Renal pelvis (tissue), 12 donors: ENCODE measurements around the gene GPR35. TPM values are rescaled to one million over a fixed set of nuclear protein-coding genes. Genes with fewer than 3 reads are reported as not detected.

Experiments
- DNase-seq: peaks from one replicate; pipeline ENCODE4 v3.0.0-alpha.2; 2013
- long read RNA-seq, 16 experiments: transcript quantifications; one replicate each; lab custom pipeline, GENCODE V29; 2026
- polyA plus RNA-seq, 3 donors: library from polyadenylated mRNA; unstranded; fragments of 120-200 nt; gene quantifications; one replicate each; pipeline ENCODE4 v1.2.1, GENCODE V29; 2013; ENCODE audit not compliant: insufficient read length in 3 of 3

GPR35 gene, protein sequence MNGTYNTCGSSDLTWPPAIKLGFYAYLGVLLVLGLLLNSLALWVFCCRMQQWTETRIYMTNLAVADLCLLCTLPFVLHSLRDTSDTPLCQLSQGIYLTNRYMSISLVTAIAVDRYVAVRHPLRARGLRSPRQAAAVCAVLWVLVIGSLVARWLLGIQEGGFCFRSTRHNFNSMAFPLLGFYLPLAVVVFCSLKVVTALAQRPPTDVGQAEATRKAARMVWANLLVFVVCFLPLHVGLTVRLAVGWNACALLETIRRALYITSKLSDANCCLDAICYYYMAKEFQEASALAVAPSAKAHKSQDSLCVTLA
- polyA plus RNA-seq: 1 to 10 TPM; 1.8 to 4.2 (median 2.5) TPM
- long read RNA-seq, donor 1, partial matches to known transcripts: 0 of 1 reads
- long read RNA-seq, donor 1, other reads (novel, unspliced or antisense): 0 of 1 reads
- long read RNA-seq, donor 2: 0 reads
- long read RNA-seq, donor 3: 0 reads
- long read RNA-seq, donor 4, partial matches to known transcripts: 0 of 1 reads
- long read RNA-seq, donor 4, other reads (novel, unspliced or antisense): 0 of 1 reads
- long read RNA-seq, donor 5, partial matches to known transcripts: 0 of 3 reads
- long read RNA-seq, donor 5, other reads (novel, unspliced or antisense): 0 of 3 reads
- long read RNA-seq, donor 6, transcript GPR35-205 (1 exons, 3,821 nt): major isoform, 5 of 5 reads
- long read RNA-seq, donor 6, partial matches to known transcripts: 0 of 5 reads
- long read RNA-seq, donor 6, other reads (novel, unspliced or antisense): 0 of 5 reads
- long read RNA-seq, donor 7, partial matches to known transcripts: 0 of 2 reads
- long read RNA-seq, donor 7, other reads (novel, unspliced or antisense): 0 of 2 reads
- long read RNA-seq, donor 8, partial matches to known transcripts: 0 of 3 reads
- long read RNA-seq, donor 8, other reads (novel, unspliced or antisense): 0 of 3 reads
- long read RNA-seq, donor 9: 0 reads
- long read RNA-seq, donor 10, partial matches to known transcripts: 0 of 3 reads
- long read RNA-seq, donor 10, other reads (novel, unspliced or antisense): 0 of 3 reads
- long read RNA-seq, donor 11: 0 reads
- long read RNA-seq, donor 12, partial matches to known transcripts: 0 of 2 reads
- long read RNA-seq, donor 12, other reads (novel, unspliced or antisense): 0 of 2 reads
- long read RNA-seq, donor 13, partial matches to known transcripts: 0 of 4 reads
- long read RNA-seq, donor 13, other reads (novel, unspliced or antisense): 0 of 4 reads
- long read RNA-seq, donor 14: 0 reads
- long read RNA-seq, donor 15, transcript GPR35-205 (1 exons, 3,821 nt): major isoform, 24 of 28 reads
- long read RNA-seq, donor 15, partial matches to known transcripts: 0 of 28 reads
- long read RNA-seq, donor 15, other reads (novel, unspliced or antisense): 0 of 28 reads
- long read RNA-seq, donor 16, partial matches to known transcripts: 0 of 2 reads
- long read RNA-seq, donor 16, other reads (novel, unspliced or antisense): 0 of 2 reads

DNA sequence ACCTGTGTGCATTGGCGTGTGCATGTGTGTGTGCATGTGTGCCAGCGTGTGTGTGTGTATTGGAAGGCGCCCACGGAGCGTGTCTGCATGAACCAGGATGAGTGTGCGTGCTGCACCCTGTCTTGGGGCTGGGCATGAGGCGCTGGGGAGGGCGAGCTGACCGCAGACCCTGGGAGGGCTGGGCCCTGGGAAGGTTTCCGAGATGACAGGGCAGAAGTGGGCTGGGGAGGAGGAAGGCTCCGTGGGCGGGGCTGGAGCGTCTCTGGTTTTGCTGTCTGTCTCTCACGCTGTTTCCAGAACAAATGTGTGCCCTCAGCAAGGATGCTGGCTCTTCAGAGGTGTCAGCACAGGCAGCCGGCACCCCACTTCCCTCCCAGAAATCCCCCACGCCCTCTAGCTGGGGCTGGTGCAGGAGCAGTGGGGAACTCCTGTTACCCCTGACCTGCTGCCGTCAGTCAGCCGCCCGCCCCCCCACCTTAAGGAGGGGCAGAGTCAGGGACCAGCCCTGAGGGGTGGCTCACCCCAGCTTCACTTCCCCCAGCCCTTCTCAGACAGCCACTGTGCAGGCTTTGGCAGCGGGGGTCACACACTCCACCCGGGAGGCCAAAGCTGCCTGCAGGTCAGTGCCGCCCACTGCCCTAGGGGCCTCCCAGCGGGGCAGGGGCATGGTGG, at the start of gene GPR35:
TSS of gene GPR35 (plus strand) at position 531 of the 672 bp plus-strand sequence. CDS start 4,473 bp downstream, outside the sequence.
- no peak for DNase-seq

DNA sequence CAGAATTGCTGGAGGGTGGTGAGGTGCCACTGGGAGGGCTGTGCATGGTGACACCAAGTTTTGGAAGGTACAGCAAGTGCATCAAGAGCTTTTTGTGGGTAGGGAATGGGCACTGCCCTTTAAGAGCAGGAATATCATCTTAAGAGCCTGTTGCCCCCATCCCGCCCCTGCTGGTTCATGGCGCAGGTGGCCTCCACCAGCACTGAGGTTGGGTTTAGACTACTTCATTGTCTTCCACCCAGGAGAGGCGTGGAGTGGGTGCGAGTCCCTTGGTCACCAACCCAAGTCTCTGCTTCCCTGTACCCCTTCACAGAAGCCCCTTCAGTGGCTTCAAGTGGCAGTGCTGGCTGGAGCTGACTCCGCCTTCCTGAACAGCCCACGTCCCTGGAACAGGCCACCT, 49.2 kb upstream of the GPR35 start:
- DNase-seq: no peak

DNA sequence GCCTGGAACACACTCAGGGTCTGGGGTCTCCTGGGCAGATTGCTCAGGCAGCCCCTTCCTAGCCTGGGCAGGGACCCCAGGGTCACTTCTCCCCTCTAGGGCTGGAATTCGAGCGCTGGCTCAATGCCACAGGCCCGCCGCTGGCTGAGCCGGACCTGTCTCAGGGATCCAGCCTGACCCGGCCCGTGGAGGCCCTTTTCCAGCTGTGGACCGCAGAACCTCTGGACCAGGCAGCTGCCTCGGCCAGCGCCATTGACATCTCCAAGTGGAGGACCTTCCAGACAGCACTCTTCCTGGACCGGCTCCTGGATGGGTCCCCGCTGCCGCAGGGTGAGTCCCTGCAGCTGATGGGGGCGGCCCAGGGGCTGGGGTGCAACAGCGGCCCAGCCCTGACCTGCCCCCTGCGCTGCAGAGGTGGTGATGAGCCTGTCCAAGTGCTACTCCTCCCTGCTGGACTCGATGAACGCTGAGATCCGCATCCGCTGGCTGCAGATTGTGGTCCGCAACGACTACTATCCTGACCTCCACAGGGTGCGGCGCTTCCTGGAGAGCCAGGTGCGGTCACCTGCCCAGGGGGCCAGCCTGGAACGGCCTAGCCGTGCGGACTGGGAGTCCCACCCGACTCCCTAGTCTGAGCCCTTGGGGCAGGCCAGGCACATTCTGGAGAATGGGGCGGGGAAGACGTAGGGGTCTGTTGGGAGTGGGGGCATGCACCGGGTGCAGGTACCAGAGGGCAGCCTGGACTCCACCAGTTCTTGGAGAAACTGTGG, 48.7 kb upstream of the GPR35 start:
- no peak for DNase-seq

DNA sequence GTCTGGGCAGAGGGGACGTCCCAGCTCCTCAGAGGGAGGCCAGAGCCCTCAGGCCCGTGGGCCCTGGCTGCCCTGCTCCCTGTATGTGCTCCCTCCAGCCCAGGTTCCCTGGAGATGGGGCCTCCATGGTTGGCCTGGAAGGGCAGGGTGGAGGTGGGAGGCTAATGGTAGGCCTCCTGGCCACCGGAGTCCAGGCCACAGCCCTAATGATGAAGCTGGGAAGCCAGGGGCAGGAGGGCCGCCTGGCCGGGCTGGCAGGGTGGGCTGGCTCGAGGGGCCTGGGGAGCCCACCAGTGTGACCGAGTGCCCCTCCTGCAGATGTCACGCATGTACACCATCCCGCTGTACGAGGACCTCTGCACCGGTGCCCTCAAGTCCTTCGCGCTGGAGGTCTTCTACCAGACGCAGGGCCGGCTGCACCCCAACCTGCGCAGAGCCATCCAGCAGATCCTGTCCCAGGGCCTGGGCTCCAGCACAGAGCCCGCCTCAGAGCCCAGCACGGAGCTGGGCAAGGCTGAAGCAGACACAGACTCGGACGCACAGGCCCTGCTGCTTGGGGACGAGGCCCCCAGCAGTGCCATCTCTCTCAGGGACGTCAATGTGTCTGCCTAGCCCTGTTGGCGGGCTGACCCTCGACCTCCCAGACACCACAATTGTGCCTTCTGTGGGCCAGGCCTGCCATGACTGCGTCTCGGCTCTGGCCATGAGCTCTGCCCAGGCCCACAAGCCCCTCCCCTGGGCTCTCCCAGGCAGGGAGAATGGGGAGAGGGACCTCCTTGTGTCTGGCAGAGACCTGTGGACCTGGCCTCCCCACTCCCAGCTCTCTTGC, 47.8 kb upstream of the GPR35 start:
- no peak for DNase-seq

- no peak for DNase-seq
Observed at GRCh38 chr2:240578110-240578450, 47.2 kb upstream of the GPR35 start.

DNA sequence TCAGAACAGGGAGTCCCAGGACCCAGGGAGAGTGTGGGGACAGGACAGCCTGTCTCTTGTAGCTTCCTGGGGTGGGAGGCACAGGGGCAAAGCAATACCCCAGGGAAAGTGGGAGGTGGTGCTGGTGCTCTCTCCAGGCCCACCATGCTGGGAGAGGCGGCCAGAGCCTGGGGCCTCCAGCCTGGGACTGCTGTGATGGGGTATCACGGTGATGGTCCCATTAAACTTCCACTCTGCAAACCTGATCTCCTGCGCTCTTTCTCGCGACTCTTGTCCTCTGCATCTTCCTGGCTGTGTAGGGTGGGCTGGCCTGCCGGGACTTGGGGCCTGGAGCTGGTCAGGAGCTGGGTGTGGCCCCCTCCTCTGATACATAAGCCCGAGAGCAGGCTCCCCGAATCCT, 46.8 kb upstream of the GPR35 start:
- DNase-seq: no peak

- DNase-seq: no peak
Observed at GRCh38 chr2:240579071-240579762, 46.1 kb upstream of the GPR35 start.

GRCh38 chr2:240579771-240580614, 45.3 kb upstream of the GPR35 start:
- DNase-seq: no peak

DNA sequence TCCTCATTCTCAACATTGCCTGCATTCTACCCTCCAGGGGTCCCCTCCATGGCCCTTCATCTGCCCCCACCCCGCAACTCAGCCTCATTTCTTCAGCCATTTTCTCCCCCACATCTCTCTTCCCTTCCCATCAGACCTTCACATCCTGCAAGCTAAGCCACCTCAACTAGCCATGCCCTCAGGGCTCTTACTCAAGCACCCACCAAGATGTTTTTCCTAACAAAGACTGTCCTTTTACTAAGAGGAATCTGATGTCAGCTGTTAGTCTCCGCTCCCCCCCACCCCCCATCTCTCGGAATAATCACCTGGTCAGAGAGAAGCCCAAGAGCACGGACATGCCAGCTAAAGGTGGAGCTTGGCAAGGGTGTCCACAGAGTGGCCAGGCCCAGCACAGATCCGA, 43.5 kb upstream of the GPR35 start:
- no peak for DNase-seq

- no peak for DNase-seq
Observed at GRCh38 chr2:240582781-240583180, 42.5 kb upstream of the GPR35 start.

DNA sequence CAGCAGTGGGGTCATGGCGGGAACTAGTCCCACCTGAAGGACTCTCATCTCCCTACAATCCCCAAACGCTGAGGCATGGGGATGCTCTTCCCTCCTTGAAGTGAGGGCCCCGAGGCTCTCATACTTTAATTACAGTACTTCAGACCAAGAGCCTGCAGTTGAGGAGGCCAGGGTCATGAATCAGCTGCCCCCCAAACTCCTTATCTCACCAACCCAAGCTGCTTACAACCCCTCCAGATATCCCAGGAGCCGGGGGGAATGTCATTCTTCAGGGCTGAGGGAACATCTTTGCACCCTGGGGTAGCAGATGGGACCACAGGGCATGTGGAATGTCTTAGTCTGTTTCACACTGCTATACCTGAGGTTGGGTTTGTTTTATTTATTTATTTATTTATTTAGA, 41.5 kb upstream of the GPR35 start:
- DNase-seq: no peak

DNA sequence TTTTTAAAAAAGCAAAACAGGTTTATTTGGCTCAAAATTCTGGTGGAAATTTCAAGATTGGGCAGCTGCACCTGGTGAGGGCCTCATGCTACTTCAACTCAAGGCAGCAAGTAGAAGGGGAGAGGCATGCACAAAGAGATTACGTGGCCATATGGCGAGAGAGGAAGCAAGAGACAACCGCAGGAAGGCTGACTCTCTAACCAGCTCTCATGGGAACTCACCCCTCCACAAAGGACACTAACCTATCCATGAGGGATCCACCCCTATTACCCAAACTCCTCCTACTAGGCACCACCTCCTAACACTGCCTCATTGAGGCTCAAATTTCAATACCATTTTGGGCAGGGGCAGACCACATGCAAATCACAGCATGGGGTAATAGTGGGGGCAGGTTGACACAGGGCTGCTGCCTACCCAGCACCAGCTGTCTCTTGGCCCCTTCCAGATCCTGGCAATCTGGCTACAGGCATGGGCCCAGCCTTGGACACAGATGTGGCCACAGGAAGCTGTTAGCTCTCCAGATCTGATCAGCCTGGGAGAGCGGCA, 40.7 kb upstream of the GPR35 start:
- no peak for DNase-seq

DNA sequence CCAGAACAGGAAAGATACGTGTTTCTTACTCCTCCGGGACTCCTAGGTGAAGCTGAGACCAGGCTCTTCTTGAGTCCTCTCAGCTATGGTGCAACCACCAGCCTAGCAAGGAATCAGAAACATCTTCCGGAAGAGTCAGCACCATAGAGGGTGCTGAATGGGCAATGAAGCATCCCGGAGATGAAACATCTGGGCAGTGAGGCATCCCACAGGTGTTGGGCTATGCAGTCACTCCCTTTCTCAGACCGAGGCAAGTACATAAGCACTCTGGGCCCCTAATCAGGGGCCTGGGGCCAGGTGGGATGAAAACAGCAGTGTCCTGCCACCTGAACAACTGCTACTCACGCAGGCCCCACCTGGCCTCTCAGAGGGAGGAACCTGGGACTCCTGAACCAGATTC, 40.2 kb upstream of the GPR35 start:
- DNase-seq: no peak

- no peak for DNase-seq
Observed at GRCh38 chr2:240585681-240586197, 39.5 kb upstream of the GPR35 start.

DNA sequence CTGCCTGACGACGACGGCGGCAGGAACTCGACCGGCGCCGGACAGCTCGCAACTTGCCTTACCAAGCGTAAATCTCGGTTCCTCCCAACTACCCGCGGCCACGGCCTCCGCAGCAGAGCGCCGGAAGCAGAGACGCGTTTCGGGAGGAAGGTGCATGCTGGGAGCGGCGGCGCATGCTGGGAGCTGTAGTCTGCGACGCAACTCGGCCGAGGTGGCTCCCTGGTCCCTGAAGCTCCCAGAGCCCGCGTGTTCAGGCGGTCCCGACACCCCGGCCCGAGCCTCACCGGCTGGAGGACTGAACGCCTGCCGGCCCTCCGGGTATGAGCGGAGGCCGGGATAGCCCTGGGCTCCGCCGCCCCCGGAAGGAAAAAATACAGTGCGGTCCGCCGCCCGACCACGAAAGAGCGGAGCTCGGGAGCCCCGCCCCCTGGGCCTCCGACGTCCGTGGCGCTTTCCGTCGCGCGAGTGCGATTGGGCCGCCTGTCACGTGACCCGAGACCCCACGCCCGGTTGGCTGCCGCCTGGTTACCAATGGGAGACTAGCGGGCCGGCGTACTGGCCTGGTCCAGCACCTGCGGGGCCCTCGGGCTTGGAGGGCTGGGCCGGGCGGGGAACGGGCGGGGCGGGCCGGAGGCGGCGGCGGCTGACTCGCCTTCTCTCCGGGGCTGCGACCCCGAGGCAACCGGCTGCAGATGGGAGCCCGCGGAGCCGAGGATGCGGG, 38.9 kb upstream of the GPR35 start, which contains the start of gene CAPN10:
TSS of gene CAPN10 (plus strand) at position 537 of the 721 bp plus-strand sequence. CDS start at position 715, 178 bp downstream.
- peak; percentile 94 for DNase-seq
